ENCODE results near the gene MAGI3.
"Not testable (repeated sequence)": the region's sequence is repeated elsewhere in the genome, so short reads cannot be mapped to it uniquely, and the experiment has no call there.

The MAGI3 gene

DNA sequence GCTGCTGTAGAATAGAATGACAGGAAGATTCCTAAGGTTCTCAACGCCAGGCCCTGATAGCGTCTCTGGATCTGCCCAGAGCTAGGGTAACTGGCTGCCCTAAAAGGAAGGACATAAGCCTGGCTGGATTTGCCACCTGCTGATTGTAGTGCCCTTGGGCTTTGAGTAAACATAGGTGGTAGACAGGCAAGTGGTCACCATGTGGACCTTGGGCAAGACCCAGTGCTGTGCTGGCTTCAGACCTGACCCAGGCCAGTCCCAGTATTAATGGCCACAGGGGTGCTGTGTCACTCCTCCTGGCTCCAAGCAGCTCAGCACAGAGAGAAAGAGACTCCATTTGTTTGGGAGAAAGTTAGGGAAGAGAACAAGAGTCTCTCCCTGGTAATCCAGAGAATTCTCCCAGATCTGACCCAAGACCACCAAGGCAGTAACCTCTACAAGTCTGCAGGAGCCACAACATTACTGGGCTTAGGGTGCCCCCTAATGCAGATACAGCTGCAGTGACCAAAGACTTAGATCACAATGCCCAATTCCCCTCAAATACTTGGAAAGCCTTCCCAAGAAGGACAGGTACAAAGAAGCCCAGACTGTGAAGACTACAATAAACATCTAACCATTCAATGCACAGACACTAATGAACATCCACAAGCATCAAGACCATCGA lies 324.4 kb downstream of the MAGI3 start:
- ATAC-seq (ENCODE audit: low read depth) (no peak), DNase-seq (ENCODE audit: low spot score) (no peak)
- peaks cover 6% of the 10 kb centered on the region; the same call in 1 of the 2 replicates for H3K36me3 ChIP-seq (ENCODE audit: low read depth)
- no peaks in the 10 kb centered on the region for H3K27me3 ChIP-seq (ENCODE audit: insufficient read depth, poor library complexity, severe bottlenecking)
- TF ChIP-seq, protein P1, sequence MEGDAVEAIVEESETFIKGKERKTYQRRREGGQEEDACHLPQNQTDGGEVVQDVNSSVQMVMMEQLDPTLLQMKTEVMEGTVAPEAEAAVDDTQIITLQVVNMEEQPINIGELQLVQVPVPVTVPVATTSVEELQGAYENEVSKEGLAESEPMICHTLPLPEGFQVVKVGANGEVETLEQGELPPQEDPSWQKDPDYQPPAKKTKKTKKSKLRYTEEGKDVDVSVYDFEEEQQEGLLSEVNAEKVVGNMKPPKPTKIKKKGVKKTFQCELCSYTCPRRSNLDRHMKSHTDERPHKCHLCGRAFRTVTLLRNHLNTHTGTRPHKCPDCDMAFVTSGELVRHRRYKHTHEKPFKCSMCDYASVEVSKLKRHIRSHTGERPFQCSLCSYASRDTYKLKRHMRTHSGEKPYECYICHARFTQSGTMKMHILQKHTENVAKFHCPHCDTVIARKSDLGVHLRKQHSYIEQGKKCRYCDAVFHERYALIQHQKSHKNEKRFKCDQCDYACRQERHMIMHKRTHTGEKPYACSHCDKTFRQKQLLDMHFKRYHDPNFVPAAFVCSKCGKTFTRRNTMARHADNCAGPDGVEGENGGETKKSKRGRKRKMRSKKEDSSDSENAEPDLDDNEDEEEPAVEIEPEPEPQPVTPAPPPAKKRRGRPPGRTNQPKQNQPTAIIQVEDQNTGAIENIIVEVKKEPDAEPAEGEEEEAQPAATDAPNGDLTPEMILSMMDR (IDR thresholded peaks at IDR 0.05; ENCODE audit: poor library complexity, severe bottlenecking), result no peak
- H3K27ac ChIP-seq (ENCODE audit: poor library complexity, severe bottlenecking), result no peak overlapping the region
- no peaks in the 10 kb centered on the region for H3K4me1 ChIP-seq (ENCODE audit: insufficient read depth, poor library complexity, severe bottlenecking)
- H3K4me3 ChIP-seq (ENCODE audit: severe bottlenecking), result no peak overlapping the region
- peaks cover 1% of the 10 kb centered on the region for H3K9me3 ChIP-seq (ENCODE audit: severe bottlenecking)

DNA sequence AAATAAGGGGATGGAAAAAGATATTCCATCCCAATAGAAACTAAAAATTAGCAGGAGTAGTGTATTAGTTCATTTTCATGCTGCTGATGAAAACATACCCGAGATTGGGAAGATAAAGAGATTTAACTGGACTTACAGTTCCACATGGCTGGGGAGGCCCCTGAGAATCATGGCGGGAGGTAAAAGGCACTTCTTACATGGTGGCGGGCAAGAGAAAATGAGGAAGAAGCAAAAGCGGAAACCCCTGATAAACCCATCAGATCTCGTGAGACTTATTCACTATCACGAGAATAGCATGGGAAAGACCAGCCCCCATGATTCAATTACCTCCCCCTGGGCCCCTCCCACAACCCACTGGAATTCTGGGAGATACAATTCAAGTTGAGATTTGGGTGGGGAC lies 327.2 kb downstream of the MAGI3 start:
- not testable (repeated sequence) for DNase-seq (ENCODE audit: low spot score); H3K4me1 ChIP-seq (ENCODE audit: insufficient read depth, poor library complexity, severe bottlenecking); H3K4me3 ChIP-seq (ENCODE audit: severe bottlenecking); H3K36me3 ChIP-seq (ENCODE audit: low read depth); H3K27ac ChIP-seq (ENCODE audit: poor library complexity, severe bottlenecking); H3K27me3 ChIP-seq (ENCODE audit: insufficient read depth, poor library complexity, severe bottlenecking); H3K9me3 ChIP-seq (ENCODE audit: severe bottlenecking); ATAC-seq (ENCODE audit: low read depth)

GRCh38 chr1:113718621-113719020 lies 328.3 kb downstream of the MAGI3 start:
- H3K36me3 ChIP-seq (ENCODE audit: low read depth); H3K27me3 ChIP-seq (ENCODE audit: insufficient read depth, poor library complexity, severe bottlenecking); H3K9me3 ChIP-seq (ENCODE audit: severe bottlenecking); ATAC-seq (ENCODE audit: low read depth); H3K4me3 ChIP-seq (ENCODE audit: severe bottlenecking); DNase-seq (ENCODE audit: low spot score); H3K4me1 ChIP-seq (ENCODE audit: insufficient read depth, poor library complexity, severe bottlenecking); H3K27ac ChIP-seq (ENCODE audit: poor library complexity, severe bottlenecking): not testable (repeated sequence)

- ATAC-seq (ENCODE audit: low read depth) (no peak), DNase-seq (ENCODE audit: low spot score) (no peak)
- H3K27ac ChIP-seq (ENCODE audit: poor library complexity, severe bottlenecking), result no peak overlapping the region
- H3K27me3 ChIP-seq (ENCODE audit: insufficient read depth, poor library complexity, severe bottlenecking), result no peaks in the 10 kb centered on the region
- peaks cover 4% of the 10 kb centered on the region for H3K9me3 ChIP-seq (ENCODE audit: severe bottlenecking)
- TF ChIP-seq, protein P1 (IDR thresholded peaks at IDR 0.05; ENCODE audit: poor library complexity, severe bottlenecking), result no peak
- peaks cover 14% of the 10 kb centered on the region; the same call in 1 of the 2 replicates for H3K36me3 ChIP-seq (ENCODE audit: low read depth)
- H3K4me1 ChIP-seq (ENCODE audit: insufficient read depth, poor library complexity, severe bottlenecking), result no peaks in the 10 kb centered on the region
- no peak overlapping the region for H3K4me3 ChIP-seq (ENCODE audit: severe bottlenecking)
Observed at GRCh38 chr1:113721010-113721409, 330.7 kb downstream of the MAGI3 start.

DNA sequence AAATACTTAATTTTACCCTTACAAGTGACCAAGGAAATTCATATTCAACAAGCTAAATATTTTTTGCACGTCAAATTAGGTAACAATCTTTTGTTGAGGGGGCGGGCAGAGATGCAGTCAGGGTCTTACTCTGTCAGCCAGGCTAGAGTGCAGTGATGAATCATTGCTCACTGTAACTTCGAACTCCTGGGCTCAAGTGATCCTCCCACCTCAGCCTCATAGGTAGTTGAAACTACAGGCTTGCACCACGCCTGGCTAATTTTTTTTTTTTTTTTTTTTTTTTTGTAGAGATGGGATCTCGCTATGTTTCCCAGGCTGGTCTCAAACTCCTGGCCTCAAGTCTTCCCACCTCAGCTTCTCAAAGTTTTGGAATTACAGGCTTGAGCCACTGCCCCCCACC lies 342.5 kb downstream of the MAGI3 start:
- no peak overlapping the region for H3K4me3 ChIP-seq (ENCODE audit: severe bottlenecking)
- H3K27me3 ChIP-seq (ENCODE audit: insufficient read depth, poor library complexity, severe bottlenecking), result no peaks in the 10 kb centered on the region
- no peaks in the 10 kb centered on the region for H3K4me1 ChIP-seq (ENCODE audit: insufficient read depth, poor library complexity, severe bottlenecking)
- ATAC-seq (ENCODE audit: low read depth) (no peak), DNase-seq (ENCODE audit: low spot score) (no peak)
- H3K36me3 ChIP-seq (ENCODE audit: low read depth), result peaks cover under 1% of the 10 kb centered on the region; the same call in 1 of the 2 replicates
- TF ChIP-seq, protein P1 (IDR thresholded peaks at IDR 0.05; ENCODE audit: poor library complexity, severe bottlenecking), result no peak
- no peak overlapping the region for H3K27ac ChIP-seq (ENCODE audit: poor library complexity, severe bottlenecking)
- no peaks in the 10 kb centered on the region for H3K9me3 ChIP-seq (ENCODE audit: severe bottlenecking)
